Omental fat pad (tissue), 4 donors: Measurements from ENCODE around the gene ANP32D. TPM values are rescaled to one million over a fixed set of nuclear protein-coding genes. Genes with fewer than 3 reads are reported as not detected.
"Not testable (repeated sequence)": the region's sequence is repeated elsewhere in the genome, so short reads cannot be mapped to it uniquely, and the experiment has no call there.

ENCODE experiments used
- ATAC-seq: fragments of 150-250 bp; one replicate; pipeline ENCODE4 v1.9.1; 2016; ENCODE audit warnings: mild to moderate bottlenecking, moderate library complexity; ENCODE audit not compliant: low FRiP score
- DNase-seq: peaks from one replicate; pipeline ENCODE4 v3.0.0-alpha.2; 2019; ENCODE audit warnings: low spot score
- total RNA-seq, 4 donors: library from RNA; depleted of rRNA; stranded (reverse); fragments of >200 nt; gene quantifications; one replicate each; pipeline ENCODE4 v1.1.0, GENCODE V29; 2016
- TF ChIP-seq, protein P1 (sequence below), 3 donors: fragments of 450-650 bp; IDR thresholded peaks; one replicate each; pipeline ENCODE4 v1.5.1; 2016 to 2017; ENCODE audit warnings: antibody characterized with exemption in 3 of 3, mild to moderate bottlenecking in 3 of 3, moderate library complexity in 2 of 3

The ANP32D gene
- total RNA-seq, 4 donors from 2014 or later: not detected

DNA sequence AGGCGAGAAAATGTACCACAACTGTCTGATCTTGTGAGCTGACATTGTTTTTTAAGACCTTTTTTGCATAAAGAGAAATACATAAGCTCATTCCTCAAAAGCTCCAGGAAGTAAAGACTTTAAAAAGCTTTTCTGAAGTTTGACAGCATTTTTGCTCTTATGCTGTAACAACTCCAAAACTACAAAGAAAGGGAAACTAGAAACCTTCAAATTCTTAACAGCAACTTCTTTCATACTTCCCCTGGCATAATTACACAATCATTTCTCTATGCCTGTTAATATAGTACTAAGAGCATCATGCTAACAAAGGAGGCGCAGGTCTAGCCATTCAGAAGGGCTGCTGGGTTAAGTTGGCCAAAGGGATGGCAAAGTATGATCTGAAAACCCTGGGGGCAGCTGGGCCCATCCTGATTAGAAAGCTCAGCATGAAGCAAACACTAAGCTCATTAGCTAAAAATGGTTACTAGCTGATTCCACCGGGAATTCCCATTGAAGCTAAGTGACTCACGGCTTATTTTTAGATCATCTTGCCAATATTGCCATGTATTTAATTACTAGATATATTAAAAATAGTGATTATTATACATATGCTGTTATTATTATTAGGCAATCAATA lies 26.1 kb upstream of the ANP32D start:
- no peak for ATAC-seq
- TF ChIP-seq, protein P1, sequence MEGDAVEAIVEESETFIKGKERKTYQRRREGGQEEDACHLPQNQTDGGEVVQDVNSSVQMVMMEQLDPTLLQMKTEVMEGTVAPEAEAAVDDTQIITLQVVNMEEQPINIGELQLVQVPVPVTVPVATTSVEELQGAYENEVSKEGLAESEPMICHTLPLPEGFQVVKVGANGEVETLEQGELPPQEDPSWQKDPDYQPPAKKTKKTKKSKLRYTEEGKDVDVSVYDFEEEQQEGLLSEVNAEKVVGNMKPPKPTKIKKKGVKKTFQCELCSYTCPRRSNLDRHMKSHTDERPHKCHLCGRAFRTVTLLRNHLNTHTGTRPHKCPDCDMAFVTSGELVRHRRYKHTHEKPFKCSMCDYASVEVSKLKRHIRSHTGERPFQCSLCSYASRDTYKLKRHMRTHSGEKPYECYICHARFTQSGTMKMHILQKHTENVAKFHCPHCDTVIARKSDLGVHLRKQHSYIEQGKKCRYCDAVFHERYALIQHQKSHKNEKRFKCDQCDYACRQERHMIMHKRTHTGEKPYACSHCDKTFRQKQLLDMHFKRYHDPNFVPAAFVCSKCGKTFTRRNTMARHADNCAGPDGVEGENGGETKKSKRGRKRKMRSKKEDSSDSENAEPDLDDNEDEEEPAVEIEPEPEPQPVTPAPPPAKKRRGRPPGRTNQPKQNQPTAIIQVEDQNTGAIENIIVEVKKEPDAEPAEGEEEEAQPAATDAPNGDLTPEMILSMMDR (IDR thresholded peaks at IDR 0.05): no peak
- no peak for DNase-seq

DNA sequence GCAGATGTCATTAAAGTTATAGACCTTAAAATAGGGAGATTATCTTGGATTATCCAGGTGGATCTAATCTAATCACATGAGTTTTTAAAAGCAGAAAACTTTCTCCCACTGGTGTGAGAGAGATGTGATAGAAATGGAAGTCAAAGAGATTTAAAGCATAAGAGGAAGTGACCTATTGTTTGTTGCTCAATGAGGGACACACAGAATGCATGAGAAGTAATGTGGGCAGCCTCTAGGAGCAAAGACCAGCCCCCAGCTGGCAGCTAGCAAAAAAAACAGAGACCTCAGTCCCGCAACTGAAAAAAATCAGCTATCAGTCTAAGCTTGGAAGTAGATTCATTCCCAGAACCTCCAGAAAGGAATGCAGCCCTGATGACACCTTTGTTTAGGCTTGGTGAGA lies 24.6 kb upstream of the ANP32D start:
- DNase-seq: no peak
- ATAC-seq: no peak
- TF ChIP-seq, protein P1 (IDR thresholded peaks at IDR 0.05): no peak

DNA sequence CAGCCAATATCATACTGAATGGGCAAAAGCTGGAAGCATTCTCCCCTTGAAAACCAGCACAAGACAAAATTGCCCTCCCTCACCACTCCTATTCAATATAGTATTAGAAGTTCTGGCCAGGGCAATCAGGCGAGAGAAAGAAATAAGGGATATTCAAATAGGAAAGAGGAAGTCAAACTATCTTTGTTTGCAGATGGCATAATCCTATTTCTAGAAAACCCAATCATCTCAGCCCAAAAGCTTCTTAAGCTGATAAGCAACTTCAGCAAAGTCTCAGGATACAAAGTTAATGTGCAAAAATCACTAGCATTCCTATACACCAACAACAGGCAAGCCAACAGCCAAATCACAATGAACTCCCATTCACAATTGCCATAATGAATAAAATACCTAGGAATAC lies 21.0 kb upstream of the ANP32D start:
- no peak for DNase-seq
- TF ChIP-seq, protein P1 (IDR thresholded peaks at IDR 0.05): no peak
- no peak for ATAC-seq

DNA sequence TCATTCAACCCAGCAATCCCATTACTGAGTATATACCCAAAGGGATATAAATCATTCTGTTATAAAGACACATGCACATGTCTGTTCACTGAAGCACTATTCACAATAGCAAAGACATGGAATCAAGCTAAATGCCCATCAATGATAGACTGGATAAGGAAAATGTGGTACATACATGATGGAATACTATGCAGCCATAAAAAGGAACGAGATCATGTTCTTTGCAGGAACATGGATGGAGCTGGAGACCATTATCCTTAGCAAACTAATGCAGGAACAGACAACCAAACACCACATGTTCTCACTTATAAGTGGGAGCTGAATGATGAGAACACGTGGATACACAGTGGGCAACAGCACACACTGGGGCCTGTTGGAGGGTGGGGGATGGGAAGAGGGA lies 19.4 kb upstream of the ANP32D start:
- not testable (repeated sequence) for DNase-seq, ATAC-seq

DNA sequence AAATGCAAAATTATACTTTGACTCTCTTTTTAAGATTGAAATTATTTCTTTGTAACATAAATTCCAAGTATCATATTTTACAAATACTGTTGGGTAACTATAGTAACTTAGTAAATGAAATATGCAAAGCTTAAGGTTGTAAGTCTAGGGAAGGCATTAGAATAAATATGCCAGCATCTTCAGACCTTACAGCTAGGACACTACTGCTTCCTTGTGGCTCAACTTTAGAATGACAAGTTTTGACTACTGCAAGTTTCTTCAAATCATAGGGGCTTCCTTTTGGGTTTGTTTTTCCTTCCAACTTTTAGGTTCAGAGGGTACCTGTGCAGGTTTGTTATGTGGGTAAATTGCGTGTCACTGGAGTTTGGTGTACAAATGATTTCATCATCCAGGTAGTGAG lies 17.7 kb upstream of the ANP32D start:
- ATAC-seq (no peak), DNase-seq (no peak)
- TF ChIP-seq, protein P1 (IDR thresholded peaks at IDR 0.05): no peak

DNA sequence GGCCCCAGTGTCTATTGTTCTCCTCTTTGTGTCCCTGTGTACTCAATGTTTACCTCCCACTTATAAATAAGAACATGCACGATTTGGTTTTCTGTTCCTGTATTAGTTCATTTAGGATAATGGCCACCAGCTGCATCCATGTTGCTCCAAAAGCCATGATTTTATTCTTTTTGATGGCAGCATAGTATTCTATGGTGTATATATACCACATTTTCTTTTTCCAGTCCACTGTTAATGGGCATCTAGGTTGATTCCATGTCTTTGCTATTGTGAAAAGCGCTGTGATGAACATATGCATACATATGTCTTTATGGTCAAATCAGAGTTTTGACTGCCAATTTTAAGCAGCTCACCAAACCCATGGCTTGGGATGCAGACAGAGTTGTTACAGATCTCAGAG lies 17.2 kb upstream of the ANP32D start:
- DNase-seq (no peak), ATAC-seq (no peak)
- TF ChIP-seq, protein P1 (IDR thresholded peaks at IDR 0.05): no peak

DNA sequence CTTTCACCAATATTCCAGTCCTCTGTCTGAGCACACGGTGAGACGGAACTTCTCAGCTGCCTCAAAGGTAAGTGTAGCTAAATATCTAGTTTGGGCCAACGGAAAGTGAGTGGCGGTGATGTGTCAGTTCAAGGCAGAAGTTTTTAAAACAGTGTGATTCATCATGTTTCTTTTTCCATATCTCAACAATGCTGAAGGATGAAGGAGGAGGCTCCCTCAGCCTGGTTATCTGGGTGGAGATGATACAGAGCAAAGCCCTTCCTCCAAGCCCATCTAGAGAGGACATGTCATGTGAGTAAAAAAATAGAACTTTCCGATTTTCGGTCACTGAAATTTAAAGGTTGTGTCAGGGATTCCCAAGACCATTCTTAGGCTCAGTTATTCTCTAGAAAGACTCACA lies 13.1 kb upstream of the ANP32D start:
- TF ChIP-seq, protein P1 (IDR thresholded peaks at IDR 0.05): no peak
- DNase-seq (no peak), ATAC-seq (no peak)

DNA sequence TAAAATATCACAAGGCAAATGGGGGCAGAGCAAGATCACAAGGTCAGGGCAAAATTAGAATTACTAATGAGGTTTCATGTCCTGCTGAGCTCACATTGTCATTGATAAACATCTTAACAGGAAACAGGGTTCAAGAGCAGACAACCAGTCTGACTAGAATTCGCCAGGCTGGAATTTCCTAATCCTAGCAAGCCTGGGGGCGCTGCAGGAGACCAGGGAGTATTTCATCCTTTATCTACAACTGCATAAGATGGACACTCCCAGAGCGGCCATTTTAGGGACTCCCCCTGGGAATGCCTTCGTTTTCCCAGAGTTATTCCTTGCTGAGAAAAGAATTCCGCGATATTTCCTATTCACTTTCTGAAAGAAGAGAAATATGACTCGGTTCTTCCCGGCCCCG lies 3.3 kb upstream of the ANP32D start:
- DNase-seq, ATAC-seq: not testable (repeated sequence)
